Measurements from ENCODE around the gene NDUFB10.
"Not testable (repeated sequence)": the region's sequence is repeated elsewhere in the genome, so short reads cannot be mapped to it uniquely, and the experiment has no call there.

NDUFB10 gene

GRCh38 chr16:1917665-1918350 is 41.5 kb upstream of the NDUFB10 start:
- Mint-ChIP-seq H3K9me3 (no peaks in the 10 kb centered on the region), H3K4me3 (no peak overlapping the region), H3K4me1 (peaks cover 51% of the 10 kb centered on the region), H3K27me3 (ENCODE audit: low read depth, poor library complexity) (peaks cover 89% of the 10 kb centered on the region), H3K27ac (no peak overlapping the region), H3K36me3 (ENCODE audit: low read depth) (no peaks in the 10 kb centered on the region)
- TF ChIP-seq CTCF (IDR thresholded peaks at IDR 0.05), result no peak
- no peak for DNase-seq

- Mint-ChIP-seq H3K36me3 (ENCODE audit: low read depth) (no peaks in the 10 kb centered on the region), H3K4me3 (peak within 1 kb of the TSS; percentile 20)
Measured at GRCh38 chr16:1918351-1919326, 40.7 kb upstream of the NDUFB10 start, which contains the start of gene HS3ST6. HS3ST6 (minus strand) TSS chr16:1918415; CDS start chr16:1918323, 92 bp downstream.

GRCh38 chr16:1919327-1919998 is 39.9 kb upstream of the NDUFB10 start:
- H3K9me3 Mint-ChIP-seq, result no peaks in the 10 kb centered on the region
- H3K27me3 Mint-ChIP-seq (ENCODE audit: low read depth, poor library complexity), result peaks cover 90% of the 10 kb centered on the region
- no peaks in the 10 kb centered on the region for H3K36me3 Mint-ChIP-seq (ENCODE audit: low read depth)
- H3K27ac Mint-ChIP-seq, result no peak overlapping the region
- no peak for DNase-seq
- peaks cover 53% of the 10 kb centered on the region for H3K4me1 Mint-ChIP-seq
- no peak for TF ChIP-seq CTCF (IDR thresholded peaks at IDR 0.05)
- H3K4me3 Mint-ChIP-seq, result no peak overlapping the region

More at GRCh38 chr16:1918351-1919326, 40.7 kb upstream of the NDUFB10 start, which contains the start of gene HS3ST6:
- no peak for TF ChIP-seq CTCF (IDR thresholded peaks at IDR 0.05)
- Mint-ChIP-seq H3K27ac (no peak within 1 kb of the TSS), H3K4me1 (peaks cover 54% of the 10 kb centered on the region), H3K27me3 (ENCODE audit: low read depth, poor library complexity) (peaks cover 95% of the 10 kb centered on the region), H3K9me3 (no peaks in the 10 kb centered on the region)
- DNase-seq, result peak; percentile 67

- not testable (repeated sequence) for H3K27ac Mint-ChIP-seq; H3K9me3 Mint-ChIP-seq; DNase-seq; H3K36me3 Mint-ChIP-seq (ENCODE audit: low read depth)
- H3K4me3 Mint-ChIP-seq, result peak overlapping the region; percentile 15
- H3K27me3 Mint-ChIP-seq (ENCODE audit: low read depth, poor library complexity), result peaks cover 83% of the 10 kb centered on the region
- peaks cover 52% of the 10 kb centered on the region for H3K4me1 Mint-ChIP-seq
Measured at GRCh38 chr16:1920122-1920521, 39.2 kb upstream of the NDUFB10 start.

- Mint-ChIP-seq H3K27me3 (ENCODE audit: low read depth, poor library complexity) (peaks cover 77% of the 10 kb centered on the region), H3K4me3 (peak overlapping the region; percentile 15), H3K4me1 (peaks cover 51% of the 10 kb centered on the region), H3K9me3 (no peaks in the 10 kb centered on the region), H3K36me3 (ENCODE audit: low read depth) (no peaks in the 10 kb centered on the region), H3K27ac (no peak overlapping the region)
- TF ChIP-seq CTCF (IDR thresholded peaks at IDR 0.05), result no peak
- DNase-seq, result peak; percentile 81
Measured at GRCh38 chr16:1920727-1921171, 38.6 kb upstream of the NDUFB10 start.

- Mint-ChIP-seq H3K27ac (no peak overlapping the region), H3K36me3 (ENCODE audit: low read depth) (no peaks in the 10 kb centered on the region), H3K4me1 (peaks cover 47% of the 10 kb centered on the region), H3K4me3 (no peak overlapping the region), H3K27me3 (ENCODE audit: low read depth, poor library complexity) (peaks cover 64% of the 10 kb centered on the region), H3K9me3 (no peaks in the 10 kb centered on the region)
- TF ChIP-seq CTCF (IDR thresholded peaks at IDR 0.05), result no peak
- no peak for DNase-seq
Measured at GRCh38 chr16:1922357-1922756, 37.0 kb upstream of the NDUFB10 start.
